Keratinocyte (primary cell): ENCODE results near the gene RUFY3. TPM values are rescaled to one million over a fixed set of nuclear protein-coding genes. Genes with fewer than 3 reads are reported as not detected.

Experiments
- DNase-seq: peaks from one replicate; pipeline ENCODE4 v3.0.0-alpha.2; 2011; ENCODE audit warnings: low read depth, missing footprints, low spot score
- FAIRE-seq: peaks from 2 replicates; lab custom pipeline; 2011; peaks lifted over from hg19 to GRCh38; lab: Jason Lieb, UNC
- H2AFZ ChIP-seq: 2 replicates; pipeline ENCODE4 v1.6.0; 2012; ENCODE audit warnings: low read length, control low read depth, inconsistent platforms; ENCODE audit not compliant: control insufficient read depth
- H3K27ac ChIP-seq: 2 replicates; pipeline ENCODE4 v1.5.1; 2011; ENCODE audit warnings: low read length; ENCODE audit not compliant: control insufficient read depth, insufficient read depth
- H3K27me3 ChIP-seq: 3 replicates; pipeline ENCODE4 v1.6.0; 2011; ENCODE audit warnings: low read length; ENCODE audit not compliant: control insufficient read depth, insufficient read depth; ENCODE audit errors: extremely low read depth
- H3K36me3 ChIP-seq, 2 experiments: 2 replicates in 1 of 2; 3 replicates in 1 of 2; pipeline ENCODE4 v1.5.1; 2011; ENCODE audit warnings: low read length in 2 of 2, mild to moderate bottlenecking in 1 of 2; ENCODE audit not compliant: control insufficient read depth in 2 of 2, insufficient read depth in 2 of 2; ENCODE audit errors: extremely low read depth in 1 of 2
- H3K4me1 ChIP-seq: 3 replicates; pipeline ENCODE4 v1.5.1; 2011; ENCODE audit warnings: low read length; ENCODE audit not compliant: control insufficient read depth, insufficient read depth; ENCODE audit errors: extremely low read depth
- H3K4me2 ChIP-seq: 3 replicates; pipeline ENCODE4 v1.6.0; 2011; ENCODE audit warnings: low read depth, low read length; ENCODE audit not compliant: control insufficient read depth, insufficient read depth; ENCODE audit errors: extremely low read depth
- H3K4me3 ChIP-seq, 3 experiments: fragments of 200-600 bp in 1 of 3; sonication (generic) in 1 of 3; 2 replicates in 2 of 3; 3 replicates in 1 of 3; pipeline ENCODE4 v1.5.1; 2011 to 2016; ENCODE audit warnings: low read length in 3 of 3, mild to moderate bottlenecking in 3 of 3, control low read depth in 2 of 3, inconsistent platforms in 1 of 3, low read depth in 1 of 3, mixed read lengths in 1 of 3, mixed run types in 1 of 3, moderate library complexity in 1 of 3; ENCODE audit not compliant: control insufficient read depth in 2 of 3, insufficient read depth in 2 of 3; ENCODE audit errors: extremely low read depth in 1 of 3
- H3K79me2 ChIP-seq: 2 replicates; pipeline ENCODE4 v1.6.0; 2012; ENCODE audit warnings: low read length; ENCODE audit not compliant: control insufficient read depth, insufficient read depth
- H3K9ac ChIP-seq: 3 replicates; pipeline ENCODE4 v1.6.0; 2011; ENCODE audit warnings: low read length; ENCODE audit not compliant: control insufficient read depth, insufficient read depth; ENCODE audit errors: extremely low read depth
- H3K9me1 ChIP-seq: 3 replicates; pipeline ENCODE4 v1.6.0; 2011; ENCODE audit warnings: low read length; ENCODE audit not compliant: control insufficient read depth, insufficient read depth; ENCODE audit errors: extremely low read depth
- H3K9me3 ChIP-seq: 2 replicates; pipeline ENCODE4 v1.5.1; 2012; ENCODE audit warnings: low read depth, low read length; ENCODE audit not compliant: control insufficient read depth
- H4K20me1 ChIP-seq: 3 replicates; pipeline ENCODE4 v1.6.0; 2011; ENCODE audit warnings: low read length; ENCODE audit not compliant: control insufficient read depth, insufficient read depth; ENCODE audit errors: extremely low read depth
- CTCF ChIP-seq, 3 experiments: IDR thresholded peaks in 1 of 3; conservative IDR thresholded peaks in 1 of 3; optimal IDR thresholded peaks in 1 of 3; 2 replicates in 2 of 3; 3 replicates in 1 of 3; pipeline versions ENCODE3 to v1.5.1; 2011; ENCODE audit warnings: low read length in 3 of 3, mild to moderate bottlenecking in 3 of 3, moderate library complexity in 2 of 3, control low read depth in 1 of 3, inconsistent platforms in 1 of 3; ENCODE audit not compliant: insufficient read depth in 2 of 3; ENCODE audit errors: extremely low read depth in 1 of 3
- EZH2 ChIP-seq: IDR thresholded peaks from one replicate; pipeline ENCODE4 v1.6.1; 2012; ENCODE audit warnings: inconsistent platforms, mild to moderate bottlenecking, low read length, moderate library complexity
- dilution Hi-C: fragments of 300-500 bp; cut with MboI; formaldehyde crosslinking; loops from one replicate; pipeline ENCODE4 v1.7.0; 2020; ENCODE audit warnings: low sequenced_read_pairs; ENCODE audit not compliant: extremely low pct_ligation_motif_present
- polyA plus RNA-seq, 5 experiments: library from polyadenylated mRNA; depleted of rRNA in 3 of 5; stranded (reverse) in 3 of 5; stranded (forward) in 1 of 5; unstranded in 1 of 5; fragments of >200 nt; gene quantifications; 1 replicate in 1 of 5; 2 replicates in 3 of 5; 3 replicates in 1 of 5; pipeline versions ENCODE4 v1.2.1 to v1.2.3, GENCODE V29; 2011 to 2012; ENCODE audit warnings: missing spikeins in 2 of 5, low read depth in 1 of 5, low replicate concordance in 1 of 5

The RUFY3 gene
- polyA plus RNA-seq, 1 donor (not counting 4 experiments of a cell fraction or from before 2014, with no cell fraction given) = 18.9 TPM

- DNase-seq = no peak
- Histone ChIP-seq H2AFZ (peak overlapping the region; percentile 57), H3K79me2 (peaks cover 3% of the 10 kb centered on the region), H3K9me3 (no peaks in the 10 kb centered on the region), H3K9ac (peak overlapping the region; percentile 61), H3K4me2 (peak overlapping the region; percentile 93), H3K36me3 (no peaks in the 10 kb centered on the region), H3K27me3 (no peaks in the 10 kb centered on the region), H3K4me3 (peak overlapping the region; percentile 15 to 72 (median 64)), H3K27ac (peak overlapping the region; percentile 71), H4K20me1 (no peaks in the 10 kb centered on the region), H3K4me1 (peaks cover 12% of the 10 kb centered on the region), H3K9me1 (no peaks in the 10 kb centered on the region)
- dilution Hi-C loops = no loop called here
- peak; percentile 87 for FAIRE-seq
- TF ChIP-seq CTCF (optimal IDR thresholded peaks at IDR 0.05 in 1 of 3, IDR thresholded peaks at IDR 0.05 in 1 of 3, conservative IDR thresholded peaks at IDR 0.05 in 1 of 3; ENCODE audit: extremely low read depth in 1 of 3, insufficient read depth in 2 of 3, low read length in 3 of 3) (no peak), EZH2 (no peak)
Measured at GRCh38 chr4:70734168-70734954, 12.6 kb downstream of the RUFY3 start.

- Histone ChIP-seq H3K4me3 (peak overlapping the region; percentile 15 to 72 (median 64)), H3K27ac (peak overlapping the region; percentile 71), H3K79me2 (peaks cover 3% of the 10 kb centered on the region), H3K36me3 (no peaks in the 10 kb centered on the region), H4K20me1 (no peaks in the 10 kb centered on the region), H3K9me1 (no peaks in the 10 kb centered on the region), H3K4me2 (peak overlapping the region; percentile 93), H2AFZ (peak overlapping the region; percentile 57), H3K4me1 (peaks cover 12% of the 10 kb centered on the region), H3K9ac (peak overlapping the region; percentile 61), H3K27me3 (no peaks in the 10 kb centered on the region), H3K9me3 (no peaks in the 10 kb centered on the region)
- DNase-seq = no peak
- TF ChIP-seq CTCF (optimal IDR thresholded peaks at IDR 0.05 in 1 of 3, IDR thresholded peaks at IDR 0.05 in 1 of 3, conservative IDR thresholded peaks at IDR 0.05 in 1 of 3; ENCODE audit: extremely low read depth in 1 of 3, insufficient read depth in 2 of 3, low read length in 3 of 3) (no peak), EZH2 (no peak)
- no peak for FAIRE-seq
- dilution Hi-C loops = no loop called here
Measured at GRCh38 chr4:70734971-70735370, 13.2 kb downstream of the RUFY3 start.
